Activated CD4-positive, CD25-positive, alpha-beta regulatory T cell treated with anti-CD3 and anti-CD28 coated beads, Interleukin-2, amount 50 U/mL, for 24 hours (primary cell): ENCODE results near the gene TIMM10.
"Not testable (repeated sequence)": the region's sequence is repeated elsewhere in the genome, so short reads cannot be mapped to it uniquely, and the experiment has no call there.

Experiments used
- ATAC-seq, 2 donors: fragments of 150-1000 bp; cut with Tn5 transposase; one replicate each; pipeline ENCODE4 v1.10.0; 2021; ENCODE audit warnings: mild to moderate bottlenecking in 1 of 2, moderate library complexity in 1 of 2

The TIMM10 gene

DNA sequence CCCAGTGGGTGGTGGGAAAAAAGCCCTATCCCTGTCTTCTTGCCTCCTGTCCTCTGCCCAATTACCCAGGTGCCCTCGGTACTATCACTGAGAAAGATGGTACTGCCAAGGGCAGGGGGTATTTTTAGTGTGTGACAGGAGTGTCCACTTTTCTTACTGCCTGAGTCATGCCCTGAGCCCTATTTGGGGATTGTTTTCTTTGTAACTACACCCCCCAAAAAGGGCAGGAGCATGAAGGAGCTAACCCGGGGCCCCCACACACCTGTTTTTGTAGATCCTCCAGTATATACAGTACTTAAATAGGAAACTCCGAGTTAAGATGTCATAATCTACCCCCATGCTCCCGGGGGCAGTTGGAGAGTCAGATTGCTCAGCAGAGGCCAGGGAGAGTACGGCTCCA is 10.6 kb upstream of the TIMM10 start:
- no peak for ATAC-seq

GRCh38 chr11:57539342-57539741 is 8.8 kb upstream of the TIMM10 start:
- no peak for ATAC-seq

- no peak for ATAC-seq
These were observed 6.5 kb upstream of the TIMM10 start, which contains the start of gene SMTNL1 for GRCh38 chr11:57536947-57537619. Gene SMTNL1, plus strand, starts transcription at chr11:57537595. Its CDS starts 5,048 bp downstream, at chr11:57542643.

- ATAC-seq: not testable (repeated sequence)
These were observed 3.9 kb upstream of the TIMM10 start for GRCh38 chr11:57534449-57534848.

- no peak for ATAC-seq
These were observed 349 bp downstream of the TIMM10 start for GRCh38 chr11:57530215-57530595.

- no peak for ATAC-seq
These were observed 1.5 kb downstream of the TIMM10 start for GRCh38 chr11:57529012-57529411.

DNA sequence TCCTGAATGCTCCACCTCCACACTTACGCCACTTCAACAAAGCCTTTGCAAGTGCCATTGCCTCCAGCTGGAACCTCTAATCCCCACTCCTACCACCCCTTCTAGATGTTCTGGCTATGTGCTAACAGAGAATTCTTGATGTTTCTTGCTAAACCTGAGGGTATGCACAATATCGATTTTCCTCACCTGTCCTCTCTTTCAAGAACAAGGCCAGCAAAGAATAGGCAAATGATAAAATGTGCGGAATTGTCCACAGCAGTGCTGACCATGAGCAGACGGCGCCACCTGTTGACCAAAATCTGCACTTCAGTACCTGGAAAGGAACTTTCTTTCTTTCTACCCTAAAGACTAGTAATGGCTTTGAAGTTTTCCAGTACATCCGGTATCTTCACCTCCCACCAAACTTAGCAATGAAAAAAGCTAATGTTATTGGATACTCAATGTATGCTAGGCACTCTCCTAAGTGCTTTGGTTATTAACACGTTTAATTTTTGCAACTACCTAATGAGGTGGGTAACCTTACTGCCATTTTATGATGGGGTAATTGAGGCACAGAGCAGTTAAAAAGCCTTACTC is 3.4 kb downstream of the TIMM10 start:
- ATAC-seq: no peak

DNA sequence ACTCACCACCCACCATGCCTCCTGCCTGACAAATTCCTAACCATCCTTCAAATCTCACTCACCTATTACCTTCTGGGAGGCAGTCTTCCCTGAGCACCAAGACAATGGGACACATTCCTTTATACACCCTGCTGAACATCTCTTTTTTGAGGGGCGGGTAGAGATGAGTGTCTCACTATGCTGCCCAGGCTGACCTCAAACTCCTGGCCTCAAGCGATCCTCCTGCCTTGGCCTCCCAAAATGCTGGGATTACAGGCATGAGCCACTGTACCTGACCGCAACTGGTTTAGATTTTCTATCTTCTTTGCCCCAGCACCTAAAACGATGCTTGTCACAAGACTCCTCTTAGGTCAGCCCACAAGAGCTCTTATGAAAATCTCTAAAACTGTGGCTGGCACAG is 7.1 kb downstream of the TIMM10 start:
- ATAC-seq: no peak

DNA sequence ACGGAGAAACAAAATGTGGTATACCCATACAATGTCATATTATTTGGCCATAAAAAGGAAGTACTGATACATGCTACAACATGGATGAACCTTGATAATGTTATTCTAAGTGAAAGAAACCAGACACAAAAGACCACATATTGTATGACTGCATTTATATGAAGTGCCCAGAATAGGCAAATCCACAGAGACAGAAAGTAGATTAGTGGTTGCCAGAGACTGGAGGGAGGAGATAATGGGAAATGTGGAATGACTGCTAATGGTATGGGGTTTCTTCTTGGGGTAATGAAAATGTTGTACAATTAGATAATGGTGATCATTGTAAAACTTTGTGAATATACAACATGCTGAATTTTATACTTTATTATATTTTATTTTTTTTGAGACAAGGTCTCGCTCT is 9.4 kb downstream of the TIMM10 start:
- ATAC-seq: no peak

DNA sequence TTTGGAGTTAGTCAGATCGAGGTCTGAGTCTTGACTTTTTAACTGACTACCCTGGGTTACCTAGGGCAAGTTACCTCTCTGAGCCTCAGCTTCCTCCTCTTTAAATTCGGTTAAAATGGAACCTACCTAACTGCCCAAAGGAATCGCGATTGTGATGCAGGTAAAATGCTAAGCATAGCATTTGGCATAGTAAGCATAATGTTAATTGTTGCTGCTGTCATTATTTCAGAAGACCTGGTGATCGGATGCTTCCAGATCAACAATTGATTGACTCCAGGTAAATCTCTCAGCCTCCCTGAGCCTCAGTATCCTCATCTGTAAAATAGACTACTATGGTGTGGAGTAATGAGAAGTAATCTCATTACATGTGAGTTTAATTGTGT is 14.5 kb downstream of the TIMM10 start:
- ATAC-seq: no peak

- peak; percentile 34 to 41 for ATAC-seq
These were observed 15.1 kb downstream of the TIMM10 start, which contains the start of gene SLC43A1 for GRCh38 chr11:57515332-57516060. Gene SLC43A1, minus strand, starts transcription at chr11:57515702. Its CDS starts 1,591 bp downstream, at chr11:57514111.

DNA sequence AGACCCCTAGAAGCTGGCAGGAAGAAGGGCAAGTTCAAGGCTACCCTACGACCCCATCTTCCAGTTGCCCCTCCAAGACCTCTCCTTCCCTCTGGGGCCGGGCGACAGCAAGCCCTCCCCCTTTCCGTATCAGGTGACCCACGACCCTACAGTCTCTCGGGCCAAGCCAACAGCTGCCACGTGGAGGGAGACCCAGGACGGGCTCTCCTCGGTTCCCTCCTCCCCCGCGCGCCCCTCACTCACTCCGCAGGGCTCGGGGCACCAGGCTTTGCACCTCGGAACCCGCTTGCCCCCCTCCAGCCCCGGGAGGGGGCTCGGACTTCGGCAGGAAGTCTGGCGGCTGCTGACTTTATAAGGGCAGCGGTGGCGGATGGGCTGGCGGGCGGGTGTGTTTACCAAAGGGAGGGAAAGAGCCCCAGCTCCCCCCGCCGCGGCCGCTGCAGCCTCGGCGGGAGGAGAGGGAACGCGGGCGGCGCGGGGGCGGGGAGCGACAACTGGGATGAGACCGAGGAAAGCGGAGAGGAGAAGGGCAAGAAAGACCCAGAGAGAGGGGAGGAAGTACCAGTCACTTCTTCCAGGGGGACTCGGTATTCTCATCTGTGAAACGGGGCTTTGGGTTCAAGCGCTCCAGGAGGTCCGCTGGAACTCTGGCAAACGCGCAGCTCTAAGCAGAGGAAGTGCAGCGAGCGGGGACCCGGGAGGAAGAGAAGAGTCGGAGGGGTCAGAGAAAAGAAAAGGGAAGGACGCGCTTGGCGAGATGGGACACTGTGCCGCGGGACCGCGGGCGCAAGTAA is 15.8 kb downstream of the TIMM10 start:
- peak; percentile 44 to 51 for ATAC-seq

- ATAC-seq: peak; percentile 32 to 39
These were observed 16.5 kb downstream of the TIMM10 start for GRCh38 chr11:57513911-57514537.

DNA sequence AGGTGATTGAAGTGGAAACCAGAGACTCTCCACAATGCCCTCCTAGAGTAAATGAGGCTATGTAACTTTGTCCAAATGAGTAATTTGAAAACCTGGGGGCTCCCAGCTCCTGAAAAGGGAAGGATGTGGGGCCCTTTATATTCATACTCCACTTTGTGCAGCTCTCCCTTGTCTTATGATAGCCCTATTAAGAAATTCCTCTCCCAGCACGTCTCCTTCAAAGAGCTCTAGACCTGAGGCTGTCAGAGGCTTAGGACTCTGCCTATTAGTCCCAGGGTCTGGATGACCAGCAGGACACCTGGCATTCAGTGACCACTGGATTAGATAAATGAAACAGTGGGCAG is 17.1 kb downstream of the TIMM10 start:
- no peak for ATAC-seq

- ATAC-seq: no peak
These were observed 17.7 kb downstream of the TIMM10 start for GRCh38 chr11:57512646-57513451.

- ATAC-seq: no peak
These were observed 18.7 kb downstream of the TIMM10 start for GRCh38 chr11:57511741-57512430.

DNA sequence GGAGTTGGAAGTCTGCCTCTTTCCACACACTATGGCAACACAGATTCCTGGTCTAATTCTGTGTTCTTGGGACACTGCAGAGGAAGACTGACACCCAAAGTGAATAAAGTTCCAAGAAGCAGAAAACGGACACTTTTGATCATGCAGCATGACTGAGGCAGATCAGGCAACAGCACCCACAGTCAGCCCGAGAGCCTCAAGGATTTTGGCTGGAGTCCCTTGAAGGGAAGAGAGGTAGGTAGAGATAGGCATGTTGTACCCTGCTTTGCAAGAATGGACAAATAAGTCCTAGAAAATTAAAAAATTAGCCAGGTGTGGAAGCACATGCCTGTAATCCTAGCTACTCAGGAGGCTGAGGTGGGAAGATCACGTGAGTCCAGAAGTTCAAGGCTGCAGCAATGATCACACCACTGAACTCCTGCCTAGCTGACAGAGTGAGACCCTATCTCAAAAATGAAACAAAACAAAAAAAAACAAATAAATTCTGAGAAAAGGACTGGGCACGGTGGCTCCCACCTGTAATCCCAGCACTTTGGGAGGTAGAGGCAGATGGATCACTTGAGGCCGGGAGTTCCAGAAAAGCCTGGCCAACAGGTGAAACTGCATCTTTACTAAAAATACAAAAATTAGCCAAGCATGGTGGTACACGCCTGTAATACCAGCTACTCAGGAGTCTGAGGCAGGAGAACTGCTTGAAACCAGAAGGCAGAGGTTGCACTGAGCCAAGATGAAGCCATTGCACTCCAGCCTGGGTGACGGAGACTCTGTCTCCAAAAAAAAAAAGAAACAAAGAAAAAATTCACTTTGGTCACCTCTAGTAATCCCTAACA is 22.0 kb downstream of the TIMM10 start:
- no peak for ATAC-seq

DNA sequence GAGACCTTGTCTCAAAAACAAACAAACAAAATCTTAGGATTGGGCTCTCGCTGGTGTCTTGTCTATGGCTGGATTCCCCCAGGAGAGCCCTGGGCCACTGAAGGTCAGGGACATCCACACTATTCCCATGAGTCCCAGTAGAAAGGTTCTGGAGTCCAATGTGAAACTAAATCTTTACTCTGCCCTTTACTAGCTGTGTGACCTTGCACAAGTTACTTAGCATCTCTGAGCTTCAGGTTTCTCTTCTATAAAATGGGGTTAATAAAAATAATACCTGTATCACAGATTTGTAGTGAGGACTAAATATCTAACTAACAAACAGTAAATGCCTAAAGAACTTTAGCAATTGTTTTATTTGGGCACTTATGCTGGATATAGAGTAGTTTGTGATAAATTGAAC is 24.0 kb downstream of the TIMM10 start:
- ATAC-seq: no peak

DNA sequence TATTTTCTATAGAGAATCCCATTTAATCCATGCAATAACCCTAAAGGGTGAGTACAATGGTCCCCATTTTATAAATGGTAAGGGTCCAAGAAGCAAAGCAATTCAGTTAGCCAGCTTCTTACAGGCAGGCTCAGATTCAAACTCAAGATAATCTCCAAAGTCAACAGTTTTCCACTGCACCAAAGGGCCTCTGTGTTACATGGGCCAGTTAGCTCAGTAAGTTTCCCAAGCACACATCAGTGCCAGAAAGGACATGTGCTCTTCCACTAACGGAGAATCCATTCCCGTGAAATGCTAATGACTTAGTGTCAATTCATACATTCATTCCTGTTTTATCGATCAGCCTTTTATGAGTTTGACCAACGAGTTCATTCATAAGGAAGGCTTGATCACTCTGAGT is 26.0 kb downstream of the TIMM10 start:
- no peak for ATAC-seq

- no peak for ATAC-seq
These were observed 27.7 kb downstream of the TIMM10 start for GRCh38 chr11:57502870-57503269.
